GM12875 (cell line): Measurements from ENCODE around the gene FMNL2.

ENCODE experiments used
- H3K4me3 ChIP-seq: one replicate; pipeline ENCODE4 v1.5.1; 2011; ENCODE audit warnings: low read depth, low read length, control low read depth
- TF ChIP-seq, protein P1 (sequence below): IDR thresholded peaks from 2 replicates; pipeline ENCODE4 v1.5.1; 2011; ENCODE audit warnings: low read depth, mild to moderate bottlenecking, control low read depth, inconsistent platforms, low read length, moderate library complexity, borderline replicate concordance; ENCODE audit not compliant: insufficient read depth

The FMNL2 gene

DNA sequence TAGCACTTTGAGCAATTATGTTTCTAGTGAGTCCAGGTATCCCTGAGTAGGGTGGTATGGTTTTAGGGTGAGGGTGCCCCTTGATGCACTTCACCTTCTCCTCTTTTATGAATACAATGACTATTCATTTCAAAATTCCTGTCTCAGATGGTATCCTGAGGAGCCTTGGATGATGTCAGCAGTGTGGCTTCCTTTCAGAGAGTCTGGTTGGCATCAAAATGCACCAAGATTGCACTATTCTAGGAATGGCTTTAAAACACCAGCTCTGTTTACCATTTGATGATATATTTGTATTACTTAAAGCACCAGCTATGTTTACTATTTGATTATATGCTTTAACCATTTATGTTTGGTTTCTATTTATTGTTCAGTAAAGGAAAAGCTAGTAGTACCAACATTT, 141.0 kb downstream of the FMNL2 start:
- H3K4me3 ChIP-seq: no peak overlapping the region
- TF ChIP-seq, protein P1, sequence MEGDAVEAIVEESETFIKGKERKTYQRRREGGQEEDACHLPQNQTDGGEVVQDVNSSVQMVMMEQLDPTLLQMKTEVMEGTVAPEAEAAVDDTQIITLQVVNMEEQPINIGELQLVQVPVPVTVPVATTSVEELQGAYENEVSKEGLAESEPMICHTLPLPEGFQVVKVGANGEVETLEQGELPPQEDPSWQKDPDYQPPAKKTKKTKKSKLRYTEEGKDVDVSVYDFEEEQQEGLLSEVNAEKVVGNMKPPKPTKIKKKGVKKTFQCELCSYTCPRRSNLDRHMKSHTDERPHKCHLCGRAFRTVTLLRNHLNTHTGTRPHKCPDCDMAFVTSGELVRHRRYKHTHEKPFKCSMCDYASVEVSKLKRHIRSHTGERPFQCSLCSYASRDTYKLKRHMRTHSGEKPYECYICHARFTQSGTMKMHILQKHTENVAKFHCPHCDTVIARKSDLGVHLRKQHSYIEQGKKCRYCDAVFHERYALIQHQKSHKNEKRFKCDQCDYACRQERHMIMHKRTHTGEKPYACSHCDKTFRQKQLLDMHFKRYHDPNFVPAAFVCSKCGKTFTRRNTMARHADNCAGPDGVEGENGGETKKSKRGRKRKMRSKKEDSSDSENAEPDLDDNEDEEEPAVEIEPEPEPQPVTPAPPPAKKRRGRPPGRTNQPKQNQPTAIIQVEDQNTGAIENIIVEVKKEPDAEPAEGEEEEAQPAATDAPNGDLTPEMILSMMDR: no peak

- TF ChIP-seq, protein P1: no peak
- H3K4me3 ChIP-seq: no peak overlapping the region
Measured at GRCh38 chr2:152477347-152478092, 142.5 kb downstream of the FMNL2 start.

DNA sequence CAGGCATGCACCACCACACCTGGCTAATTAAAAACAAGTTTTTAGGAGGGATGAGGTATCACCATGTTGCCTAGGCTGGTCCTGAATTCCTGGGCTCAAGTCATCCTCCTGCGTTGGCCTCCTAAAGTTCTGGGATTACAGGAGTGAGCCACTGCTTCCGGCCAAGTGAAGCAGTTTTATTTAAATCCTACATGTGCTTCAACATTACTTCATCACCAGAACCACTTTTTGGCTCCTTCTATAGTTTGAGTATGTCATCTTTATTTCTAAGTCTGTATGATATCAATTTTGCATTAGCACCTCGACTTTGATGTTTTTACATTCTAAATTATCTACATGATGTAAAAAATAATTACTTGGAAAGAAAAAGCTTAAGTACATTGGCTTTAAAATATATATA, 144.3 kb downstream of the FMNL2 start:
- no peak overlapping the region for H3K4me3 ChIP-seq

GRCh38 chr2:152480821-152481399, 145.9 kb downstream of the FMNL2 start:
- no peak overlapping the region for H3K4me3 ChIP-seq
- TF ChIP-seq, protein P1: no peak

More for the DNA sequence above, 144.3 kb downstream of the FMNL2 start:
- TF ChIP-seq, protein P1: no peak

GRCh38 chr2:152481881-152482583, 147.1 kb downstream of the FMNL2 start:
- TF ChIP-seq, protein P1: no peak
- H3K4me3 ChIP-seq: no peak overlapping the region

DNA sequence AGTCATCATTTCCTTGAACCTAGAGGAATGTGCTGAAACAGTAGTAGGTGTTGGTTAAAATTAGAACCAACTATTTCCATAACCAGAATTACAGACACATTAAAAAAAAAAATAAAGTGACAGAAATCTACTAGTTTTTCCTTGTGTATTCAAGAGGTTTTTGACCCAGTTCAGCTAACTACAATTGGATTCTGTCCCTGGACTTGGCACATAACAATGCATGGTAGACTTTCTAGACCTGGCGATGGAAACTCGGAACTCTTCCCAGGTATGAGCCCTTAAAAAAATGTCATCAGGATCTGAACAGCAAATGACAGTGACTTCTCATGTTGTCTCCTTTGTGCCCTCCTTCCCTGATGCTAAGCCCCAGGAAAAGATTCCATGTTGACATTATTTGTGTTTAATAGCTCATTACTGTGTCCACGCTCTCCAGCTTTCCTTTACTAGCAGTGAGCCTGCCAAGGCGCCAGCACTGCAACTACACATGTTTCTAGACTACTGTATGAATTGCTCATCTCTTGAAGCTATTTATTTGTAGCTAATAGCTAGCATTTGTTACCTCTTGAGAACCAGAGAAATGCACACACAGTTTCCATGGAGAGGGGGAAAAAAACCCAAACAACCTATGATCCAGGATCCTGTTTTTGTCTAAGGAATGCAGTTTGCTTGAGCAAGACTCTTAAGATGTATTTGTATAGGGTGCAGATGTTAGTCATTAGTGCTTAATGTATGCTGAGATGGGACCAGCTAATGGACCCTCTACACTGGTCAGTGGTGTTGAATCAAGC, 148.5 kb downstream of the FMNL2 start:
- TF ChIP-seq, protein P1: no peak
- H3K4me3 ChIP-seq: no peak overlapping the region
